ENCODE measurements around the gene ARHGAP15. TPM values are rescaled to one million over a fixed set of nuclear protein-coding genes. Genes with fewer than 3 reads are reported as not detected.

Gene ARHGAP15
- total and polyA plus RNA-seq, 2 experiments from 2014 or later: 0.26 TPM; not detected in 1

DNA sequence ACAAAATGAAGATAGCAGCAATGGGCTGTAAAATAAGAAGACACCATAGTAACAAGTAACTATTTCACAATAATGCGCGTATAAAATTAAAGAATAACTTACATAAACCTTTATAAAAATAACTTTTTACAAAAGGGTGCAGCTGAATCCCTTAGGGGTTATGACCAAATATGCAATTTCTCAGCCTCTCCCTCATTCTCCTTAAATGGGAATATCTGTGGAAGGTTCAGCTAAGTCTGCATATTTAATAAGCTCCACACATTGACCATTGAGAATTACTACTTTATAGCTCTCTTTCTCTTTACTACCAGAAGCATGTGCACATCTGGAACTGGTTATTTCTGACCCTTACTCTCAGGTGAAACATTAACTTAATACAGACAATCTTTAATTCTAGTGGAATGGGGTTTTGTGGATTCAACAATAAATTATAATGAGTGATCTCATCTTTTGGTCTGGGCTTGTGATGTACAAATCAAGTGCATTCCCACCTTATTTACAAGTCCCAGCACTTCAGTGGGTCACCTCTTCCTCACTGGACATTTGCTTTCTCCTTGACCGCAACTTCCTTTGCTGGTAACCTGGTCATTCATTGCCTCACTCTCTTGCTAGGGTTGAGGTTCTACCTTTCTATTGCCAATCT lies 15.7 kb downstream of the ARHGAP15 start (continued):
- TF ChIP-seq, protein P1, sequence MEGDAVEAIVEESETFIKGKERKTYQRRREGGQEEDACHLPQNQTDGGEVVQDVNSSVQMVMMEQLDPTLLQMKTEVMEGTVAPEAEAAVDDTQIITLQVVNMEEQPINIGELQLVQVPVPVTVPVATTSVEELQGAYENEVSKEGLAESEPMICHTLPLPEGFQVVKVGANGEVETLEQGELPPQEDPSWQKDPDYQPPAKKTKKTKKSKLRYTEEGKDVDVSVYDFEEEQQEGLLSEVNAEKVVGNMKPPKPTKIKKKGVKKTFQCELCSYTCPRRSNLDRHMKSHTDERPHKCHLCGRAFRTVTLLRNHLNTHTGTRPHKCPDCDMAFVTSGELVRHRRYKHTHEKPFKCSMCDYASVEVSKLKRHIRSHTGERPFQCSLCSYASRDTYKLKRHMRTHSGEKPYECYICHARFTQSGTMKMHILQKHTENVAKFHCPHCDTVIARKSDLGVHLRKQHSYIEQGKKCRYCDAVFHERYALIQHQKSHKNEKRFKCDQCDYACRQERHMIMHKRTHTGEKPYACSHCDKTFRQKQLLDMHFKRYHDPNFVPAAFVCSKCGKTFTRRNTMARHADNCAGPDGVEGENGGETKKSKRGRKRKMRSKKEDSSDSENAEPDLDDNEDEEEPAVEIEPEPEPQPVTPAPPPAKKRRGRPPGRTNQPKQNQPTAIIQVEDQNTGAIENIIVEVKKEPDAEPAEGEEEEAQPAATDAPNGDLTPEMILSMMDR (conservative IDR thresholded peaks at IDR 0.05; ENCODE audit: low read depth in 2 of 2): no peak
- TF ChIP-seq ZNF331 (CRISPR knock-in tag; IDR thresholded peaks at IDR 0.05; ENCODE audit: low read depth) (no peak), POLR2AphosphoS5 (IDR thresholded peaks at IDR 0.05; ENCODE audit: low read depth) (no peak), JUNB (IDR thresholded peaks at IDR 0.05; ENCODE audit: unreplicated experiment) (no peak), EZH2phosphoT487 (IDR thresholded peaks at IDR 0.05; ENCODE audit: unreplicated experiment) (no peak)

DNA sequence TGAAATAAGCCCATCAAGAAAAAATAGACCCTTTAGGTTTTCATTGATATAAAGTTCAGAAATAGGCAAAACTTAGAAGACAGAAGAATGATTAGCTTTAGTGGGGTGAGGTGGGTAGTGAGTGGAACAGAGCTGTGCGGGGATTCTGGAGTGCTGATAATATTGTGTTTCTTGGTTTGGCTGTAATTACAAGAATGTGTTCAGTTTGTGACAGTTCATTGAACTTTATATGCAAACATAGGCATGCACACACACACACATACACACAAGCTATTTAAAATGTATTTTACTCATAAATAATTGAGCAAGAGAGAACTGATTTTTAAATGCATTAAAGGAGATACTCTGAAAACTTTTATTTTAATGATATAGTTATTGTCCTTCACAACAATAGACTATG lies 17.1 kb downstream of the ARHGAP15 start:
- Histone ChIP-seq H3K27ac (ENCODE audit: low read depth) (no peak overlapping the region), H3K79me2 (replicated peaks; ENCODE audit: insufficient read depth) (no peaks in the 10 kb centered on the region), H4K20me1 (replicated peaks; ENCODE audit: insufficient read depth) (no peaks in the 10 kb centered on the region), H3K9me2 (ENCODE audit: insufficient read depth) (no peaks in the 10 kb centered on the region), H3K27me3 (ENCODE audit: insufficient read depth) (no peaks in the 10 kb centered on the region), H3K4me2 (no peak overlapping the region), H3K36me3 (ENCODE audit: insufficient read depth) (no peaks in the 10 kb centered on the region), H3K4me3 (no peak overlapping the region), H3K4me1 (ENCODE audit: insufficient read depth) (no peaks in the 10 kb centered on the region; the same call in 1 of the 2 replicates), H3F3A (replicated peaks; ENCODE audit: low read depth) (no peaks in the 10 kb centered on the region), H2AFZ (no peak overlapping the region)
- Mint-ChIP-seq H3K36me3 (ENCODE audit: low read depth) (no peaks in the 10 kb centered on the region), H3K4me1 (peaks cover 6% of the 10 kb centered on the region; the same call in 2 of the 3 replicates), H3K27me3 (ENCODE audit: insufficient read depth, low read depth, poor library complexity) (no peaks in the 10 kb centered on the region), H3K9me3 (no peaks in the 10 kb centered on the region), H3K27ac (no peak overlapping the region), H3K4me3 (no peak overlapping the region)
- DNase-seq (ENCODE audit: low spot score) (no peak), ATAC-seq (no peak)
- TF ChIP-seq POLR2AphosphoS5 (IDR thresholded peaks at IDR 0.05; ENCODE audit: low read depth) (no peak), EZH2 (IDR thresholded peaks at IDR 0.05; ENCODE audit: low read depth, unreplicated experiment) (no peak), EZH2phosphoT487 (IDR thresholded peaks at IDR 0.05; ENCODE audit: unreplicated experiment) (no peak), REST (IDR thresholded peaks at IDR 0.05; ENCODE audit: unreplicated experiment) (no peak), JUNB (IDR thresholded peaks at IDR 0.05; ENCODE audit: unreplicated experiment) (no peak), NANOG (IDR thresholded peaks at IDR 0.05; ENCODE audit: borderline replicate concordance) (no peak)
- TF ChIP-seq, protein P2, sequence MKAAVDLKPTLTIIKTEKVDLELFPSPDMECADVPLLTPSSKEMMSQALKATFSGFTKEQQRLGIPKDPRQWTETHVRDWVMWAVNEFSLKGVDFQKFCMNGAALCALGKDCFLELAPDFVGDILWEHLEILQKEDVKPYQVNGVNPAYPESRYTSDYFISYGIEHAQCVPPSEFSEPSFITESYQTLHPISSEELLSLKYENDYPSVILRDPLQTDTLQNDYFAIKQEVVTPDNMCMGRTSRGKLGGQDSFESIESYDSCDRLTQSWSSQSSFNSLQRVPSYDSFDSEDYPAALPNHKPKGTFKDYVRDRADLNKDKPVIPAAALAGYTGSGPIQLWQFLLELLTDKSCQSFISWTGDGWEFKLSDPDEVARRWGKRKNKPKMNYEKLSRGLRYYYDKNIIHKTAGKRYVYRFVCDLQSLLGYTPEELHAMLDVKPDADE (IDR thresholded peaks at IDR 0.05): no peak
- TF ChIP-seq, protein P1 (conservative IDR thresholded peaks at IDR 0.05; ENCODE audit: low read depth in 2 of 2): no peak

Data from GM23338 (cell line).